Dedifferentiated amniotic fluid mesenchymal stem cell (primary cell): Measurements from ENCODE around the gene OR4F6.
A peak's percentile ranks its signal among the peaks of the same experiment; 100 is the strongest.

ENCODE experiments used
- DNase-seq: peaks from one replicate; pipeline ENCODE4 v3.0.0-alpha.2; 2016; ENCODE audit errors: extremely low spot score

OR4F6 gene

GRCh38 chr15:101804941-101805340 lies 1.6 kb downstream of the OR4F6 start:
- DNase-seq: no peak

- DNase-seq: no peak
Observed at GRCh38 chr15:101805605-101806345, 2.5 kb downstream of the OR4F6 start.

GRCh38 chr15:101807345-101807945 lies 4.1 kb downstream of the OR4F6 start:
- DNase-seq: no peak

- DNase-seq: no peak
Observed at GRCh38 chr15:101808201-101808600, 4.9 kb downstream of the OR4F6 start.

GRCh38 chr15:101810456-101810855 lies 7.1 kb downstream of the OR4F6 start:
- DNase-seq: no peak

GRCh38 chr15:101810876-101811275 lies 7.6 kb downstream of the OR4F6 start:
- DNase-seq: no peak

GRCh38 chr15:101811902-101812301 lies 8.6 kb downstream of the OR4F6 start, which contains the start of gene OR4F15:
Gene OR4F15 (plus strand): TSS chr15:101812202. CDS start chr15:101818187, 5,985 bp downstream.
- DNase-seq: no peak

GRCh38 chr15:101813803-101814534 lies 10.7 kb downstream of the OR4F6 start:
- peak; percentile 85 for DNase-seq

- DNase-seq: no peak
Observed at GRCh38 chr15:101820781-101821180, 17.5 kb downstream of the OR4F6 start.

GRCh38 chr15:101827257-101827656 lies 23.9 kb downstream of the OR4F6 start:
- peak; percentile 88 for DNase-seq

GRCh38 chr15:101828774-101829173 lies 25.5 kb downstream of the OR4F6 start:
- no peak for DNase-seq

- no peak for DNase-seq
Observed at GRCh38 chr15:101841656-101842055, 38.3 kb downstream of the OR4F6 start.

GRCh38 chr15:101844916-101845315 lies 41.6 kb downstream of the OR4F6 start:
- DNase-seq: no peak

- peak; percentile 46 for DNase-seq
Observed at GRCh38 chr15:101852356-101852755, 49.0 kb downstream of the OR4F6 start.
